GM12864 (cell line): ENCODE results near the gene FSIP1.

Experiments used
- DNase-seq: peaks from one replicate; pipeline ENCODE4 v3.0.0-alpha.2; 2011; ENCODE audit warnings: low read depth
- H3K4me3 ChIP-seq: 2 replicates; pipeline ENCODE4 v1.5.1; 2011; ENCODE audit warnings: mild to moderate bottlenecking, low read depth, low read length, control low read depth
- TF ChIP-seq, protein P1 (sequence below): IDR thresholded peaks from 2 replicates; pipeline ENCODE4 v1.5.1; 2011; ENCODE audit warnings: low read depth, mild to moderate bottlenecking, moderate library complexity, low read length, control low read depth, inconsistent platforms; ENCODE audit errors: missing control alignments

The FSIP1 gene

DNA sequence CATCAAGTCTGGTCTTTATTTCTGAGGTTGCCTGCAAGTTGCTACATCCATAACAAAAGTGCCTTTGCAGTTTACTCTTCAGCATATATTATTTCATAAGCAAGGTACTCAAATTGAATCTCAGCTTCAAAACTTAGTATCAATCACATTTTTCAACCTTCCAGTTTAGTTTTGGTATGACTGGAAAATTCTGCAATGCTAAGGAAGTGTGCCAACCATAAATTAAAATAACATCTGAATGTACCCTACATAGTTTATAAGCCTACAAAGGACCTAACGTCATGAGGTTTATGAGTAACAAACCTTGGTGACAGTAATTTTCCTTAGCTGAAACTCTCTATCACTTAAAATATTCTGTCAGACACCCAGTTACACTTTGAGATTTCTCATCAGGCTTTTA, 138.9 kb downstream of the FSIP1 start:
- H3K4me3 ChIP-seq: no peak overlapping the region
- TF ChIP-seq, protein P1, sequence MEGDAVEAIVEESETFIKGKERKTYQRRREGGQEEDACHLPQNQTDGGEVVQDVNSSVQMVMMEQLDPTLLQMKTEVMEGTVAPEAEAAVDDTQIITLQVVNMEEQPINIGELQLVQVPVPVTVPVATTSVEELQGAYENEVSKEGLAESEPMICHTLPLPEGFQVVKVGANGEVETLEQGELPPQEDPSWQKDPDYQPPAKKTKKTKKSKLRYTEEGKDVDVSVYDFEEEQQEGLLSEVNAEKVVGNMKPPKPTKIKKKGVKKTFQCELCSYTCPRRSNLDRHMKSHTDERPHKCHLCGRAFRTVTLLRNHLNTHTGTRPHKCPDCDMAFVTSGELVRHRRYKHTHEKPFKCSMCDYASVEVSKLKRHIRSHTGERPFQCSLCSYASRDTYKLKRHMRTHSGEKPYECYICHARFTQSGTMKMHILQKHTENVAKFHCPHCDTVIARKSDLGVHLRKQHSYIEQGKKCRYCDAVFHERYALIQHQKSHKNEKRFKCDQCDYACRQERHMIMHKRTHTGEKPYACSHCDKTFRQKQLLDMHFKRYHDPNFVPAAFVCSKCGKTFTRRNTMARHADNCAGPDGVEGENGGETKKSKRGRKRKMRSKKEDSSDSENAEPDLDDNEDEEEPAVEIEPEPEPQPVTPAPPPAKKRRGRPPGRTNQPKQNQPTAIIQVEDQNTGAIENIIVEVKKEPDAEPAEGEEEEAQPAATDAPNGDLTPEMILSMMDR: no peak
- no peak for DNase-seq

DNA sequence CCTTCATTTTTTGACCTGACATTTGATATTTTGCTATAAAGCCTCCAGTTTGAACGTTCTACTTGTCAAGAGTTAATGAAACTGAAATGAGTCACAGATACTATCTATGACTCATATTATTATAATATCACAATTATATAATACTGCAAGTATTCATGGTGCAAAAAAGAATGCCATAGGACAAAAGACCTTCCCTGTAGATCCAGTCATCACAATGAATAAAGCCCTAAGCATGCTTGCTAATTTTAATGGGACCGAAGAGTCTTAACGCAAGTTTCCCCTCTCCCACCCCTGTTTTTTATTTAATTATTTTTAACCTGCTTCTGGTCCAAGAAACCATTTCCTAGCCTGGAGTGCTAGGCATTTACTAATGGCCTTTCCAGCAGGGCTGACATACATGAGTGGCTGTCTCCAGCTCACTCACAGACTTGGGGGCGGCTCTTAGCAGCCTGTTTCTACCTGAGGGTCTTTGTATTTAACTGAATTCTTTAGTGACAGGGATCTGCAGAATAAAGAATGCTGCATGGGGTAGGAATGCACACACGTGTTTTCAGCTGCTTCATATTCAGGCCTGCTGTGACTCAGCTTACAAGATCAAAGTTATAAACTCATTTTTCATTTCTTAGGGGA, 140.5 kb downstream of the FSIP1 start:
- TF ChIP-seq, protein P1: no peak
- DNase-seq: no peak
- H3K4me3 ChIP-seq: no peak overlapping the region

DNA sequence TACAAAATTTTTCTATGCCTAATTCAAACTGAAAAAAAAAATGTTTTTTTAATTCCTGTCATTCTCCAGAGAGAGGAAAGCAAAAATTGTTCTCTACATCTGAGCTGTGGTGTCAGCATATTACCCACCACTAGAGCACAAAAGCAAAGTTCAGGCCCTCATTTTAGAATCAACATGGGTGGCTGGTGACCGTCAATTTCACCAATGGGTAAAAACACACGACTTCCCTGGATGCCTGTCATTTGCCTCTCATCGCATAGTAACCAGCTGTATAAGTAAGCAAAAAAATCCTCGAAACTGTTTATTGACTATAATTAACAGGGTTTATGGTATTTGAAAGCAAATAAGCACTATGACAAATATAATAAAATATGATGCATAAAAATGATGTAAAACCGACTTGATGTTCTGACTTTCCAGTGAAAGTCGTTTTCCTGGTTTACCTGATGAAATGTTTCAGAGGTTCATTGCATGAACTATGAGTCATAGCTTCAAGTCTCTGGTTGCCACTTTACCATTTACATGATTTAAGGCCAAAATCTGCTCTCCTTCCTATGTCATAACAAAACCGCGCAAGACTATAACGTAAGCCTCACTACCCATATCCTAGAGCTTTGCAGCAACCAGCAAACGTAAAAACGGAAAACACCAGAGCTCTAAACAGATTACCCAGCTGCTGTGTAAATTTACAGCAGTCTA, 141.3 kb downstream of the FSIP1 start:
- DNase-seq: no peak
- no peak overlapping the region for H3K4me3 ChIP-seq
- TF ChIP-seq, protein P1: no peak

DNA sequence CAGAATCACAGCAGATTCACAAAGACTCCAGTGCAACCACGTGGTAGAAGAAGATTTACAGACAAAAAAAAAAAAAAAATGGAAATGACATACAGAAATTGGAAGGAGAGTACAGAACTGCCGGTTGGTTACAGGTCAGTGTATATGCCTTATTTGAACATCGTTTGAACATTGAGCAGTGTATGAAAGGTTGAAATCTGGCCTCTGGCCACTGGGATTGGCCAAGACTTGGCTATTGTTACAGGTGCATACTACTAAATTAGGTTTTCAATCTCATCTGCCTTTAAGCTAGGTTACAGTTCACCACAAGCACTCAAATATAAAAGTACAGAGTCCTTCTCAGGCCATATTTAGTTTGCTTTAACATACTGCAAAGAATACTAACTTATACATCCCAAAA, 142.0 kb downstream of the FSIP1 start:
- TF ChIP-seq, protein P1: no peak
- no peak overlapping the region for H3K4me3 ChIP-seq
- no peak for DNase-seq

DNA sequence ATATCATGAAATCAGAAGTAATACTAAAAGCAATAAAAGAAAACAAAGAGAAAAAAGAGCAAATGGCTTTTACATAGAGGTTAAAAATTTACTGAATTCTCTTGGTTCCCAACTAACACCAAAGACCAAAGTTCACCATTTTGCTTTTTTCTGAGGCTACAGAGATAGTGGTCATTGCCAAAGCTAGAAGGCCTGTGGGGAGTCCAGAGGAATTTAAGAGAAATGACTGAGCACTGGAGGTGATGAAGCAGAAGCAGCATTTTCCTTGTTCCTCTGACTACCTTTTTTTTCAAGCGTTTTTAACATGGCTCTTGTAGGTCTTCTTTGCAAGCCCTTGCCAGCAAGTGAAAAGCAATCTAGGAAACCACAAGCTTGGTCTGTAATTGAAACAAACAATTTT, 143.6 kb downstream of the FSIP1 start:
- TF ChIP-seq, protein P1: no peak
- no peak overlapping the region for H3K4me3 ChIP-seq
- DNase-seq: no peak

DNA sequence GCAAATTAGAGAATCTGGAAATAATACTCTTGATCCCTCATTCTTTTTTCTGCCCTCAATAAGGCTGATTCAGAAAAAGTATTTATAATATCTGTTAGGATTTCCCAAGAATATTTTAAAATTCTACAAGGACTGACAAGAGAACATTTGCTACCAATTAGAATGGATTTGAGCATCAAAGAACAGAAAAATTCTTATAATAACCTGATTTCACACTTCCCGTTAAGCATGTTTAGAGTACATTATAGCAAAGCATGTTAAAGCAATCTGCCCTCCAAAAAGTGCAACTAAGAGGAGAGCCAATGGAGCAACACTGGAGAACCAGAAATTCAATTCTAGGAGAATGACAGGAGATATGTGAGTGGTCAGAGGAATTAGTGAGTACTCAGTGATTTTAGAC, 144.6 kb downstream of the FSIP1 start:
- no peak for DNase-seq
- TF ChIP-seq, protein P1: no peak
- H3K4me3 ChIP-seq: no peak overlapping the region

DNA sequence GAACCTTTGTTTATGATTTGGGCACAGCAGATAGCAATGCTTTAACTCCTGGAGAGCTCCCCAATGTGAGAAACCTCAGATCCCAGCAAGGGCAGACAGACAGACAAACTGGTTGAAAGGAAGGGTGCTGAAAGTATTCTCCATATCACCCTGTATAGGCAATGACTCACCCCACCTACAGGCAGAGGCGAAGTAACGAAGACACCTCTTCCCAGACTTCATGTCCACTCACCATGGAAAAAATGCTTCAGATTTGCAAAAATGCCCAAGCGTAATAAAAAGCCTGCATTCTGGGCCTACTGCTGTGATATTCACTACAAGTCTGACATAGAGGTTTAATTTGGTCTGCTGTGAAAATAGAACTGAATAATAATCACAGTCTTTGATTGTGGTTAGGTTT, 151.3 kb downstream of the FSIP1 start:
- TF ChIP-seq, protein P1: no peak
- no peak for DNase-seq
- no peak overlapping the region for H3K4me3 ChIP-seq
